OCI-LY7 (cell line): ENCODE measurements around the gene CTNNA3.

Experiments used
- EZH2phosphoT487 ChIP-seq: fragments of 200-600 bp; sonication (generic); IDR thresholded peaks from 2 replicates; pipeline ENCODE4 v1.6.1; 2018; ENCODE audit warnings: low read depth, borderline replicate concordance, mild to moderate bottlenecking, mixed run types, antibody characterized with exemption, low read length, moderate library complexity, mixed read lengths
- TF ChIP-seq, protein P1 (sequence below): fragments of 200-600 bp; sonication (generic); conservative IDR thresholded peaks from 2 replicates; pipeline ENCODE4 v1.5.1; 2014; ENCODE audit warnings: mild to moderate bottlenecking, antibody characterized with exemption, low read length, moderate library complexity, mixed read lengths

- TF ChIP-seq, protein P1, sequence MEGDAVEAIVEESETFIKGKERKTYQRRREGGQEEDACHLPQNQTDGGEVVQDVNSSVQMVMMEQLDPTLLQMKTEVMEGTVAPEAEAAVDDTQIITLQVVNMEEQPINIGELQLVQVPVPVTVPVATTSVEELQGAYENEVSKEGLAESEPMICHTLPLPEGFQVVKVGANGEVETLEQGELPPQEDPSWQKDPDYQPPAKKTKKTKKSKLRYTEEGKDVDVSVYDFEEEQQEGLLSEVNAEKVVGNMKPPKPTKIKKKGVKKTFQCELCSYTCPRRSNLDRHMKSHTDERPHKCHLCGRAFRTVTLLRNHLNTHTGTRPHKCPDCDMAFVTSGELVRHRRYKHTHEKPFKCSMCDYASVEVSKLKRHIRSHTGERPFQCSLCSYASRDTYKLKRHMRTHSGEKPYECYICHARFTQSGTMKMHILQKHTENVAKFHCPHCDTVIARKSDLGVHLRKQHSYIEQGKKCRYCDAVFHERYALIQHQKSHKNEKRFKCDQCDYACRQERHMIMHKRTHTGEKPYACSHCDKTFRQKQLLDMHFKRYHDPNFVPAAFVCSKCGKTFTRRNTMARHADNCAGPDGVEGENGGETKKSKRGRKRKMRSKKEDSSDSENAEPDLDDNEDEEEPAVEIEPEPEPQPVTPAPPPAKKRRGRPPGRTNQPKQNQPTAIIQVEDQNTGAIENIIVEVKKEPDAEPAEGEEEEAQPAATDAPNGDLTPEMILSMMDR = no peak
- no peak for TF ChIP-seq EZH2phosphoT487
Observed at GRCh38 chr10:67533376-67533775, 162.6 kb downstream of the CTNNA3 start.
